OCI-LY3 (cell line): ENCODE data around the gene P2RX1.

ENCODE experiments used
- H2AFZ ChIP-seq: fragments of 200-600, 300-600 bp; shearing (Covaris generic); 2 replicates; pipeline ENCODE4 v1.6.0; 2014; ENCODE audit warnings: antibody characterized with exemption, low read depth, low read length
- H3K27ac ChIP-seq: fragments of 200-600, 300-600 bp; sonication (generic); 2 replicates; pipeline ENCODE4 v1.5.1; 2014; ENCODE audit warnings: mild to moderate bottlenecking, low read length, moderate library complexity, mixed read lengths
- H3K27me3 ChIP-seq: fragments of 200-600, 300-600 bp; sonication (generic); 2 replicates; pipeline ENCODE4 v1.6.1; 2014; ENCODE audit warnings: low read depth, low read length, mixed read lengths
- H3K36me3 ChIP-seq: fragments of 200-600, 300-600 bp; sonication (generic); replicated peaks from 2 replicates; pipeline ENCODE3; 2014; ENCODE audit warnings: low read depth, low read length, mixed read lengths
- H3K4me1 ChIP-seq: fragments of 300-600, 200-600 bp; sonication (generic); 2 replicates; pipeline ENCODE4 v1.6.1; 2014; ENCODE audit warnings: low read length, mixed read lengths
- H3K4me2 ChIP-seq: fragments of 200-600, 300-600 bp; sonication (generic); 2 replicates; pipeline ENCODE4 v1.6.1; 2014; ENCODE audit warnings: low read length, mixed read lengths
- H3K4me3 ChIP-seq: fragments of 300-600, 200-600 bp; sonication (generic); 2 replicates; pipeline ENCODE4 v1.5.1; 2014; ENCODE audit warnings: antibody characterized with exemption, mild to moderate bottlenecking, low read length, moderate library complexity
- H3K79me2 ChIP-seq: fragments of 300-600, 200-600 bp; shearing (Covaris generic); 2 replicates; pipeline ENCODE4 v1.6.1; 2014; ENCODE audit warnings: mild to moderate bottlenecking, low read length, mixed read lengths
- H3K9ac ChIP-seq: fragments of 300-600, 200-600 bp; shearing (Covaris generic); 2 replicates; pipeline ENCODE4 v1.6.0; 2014; ENCODE audit warnings: mild to moderate bottlenecking, low read length, moderate library complexity
- H3K9me3 ChIP-seq: fragments of 200-600, 300-600 bp; shearing (Covaris generic); 2 replicates; pipeline ENCODE4 v1.6.1; 2014; ENCODE audit warnings: low read length, mixed read lengths; ENCODE audit not compliant: insufficient read depth
- H4K20me1 ChIP-seq: fragments of 200-600, 300-600 bp; sonication (generic); 2 replicates; pipeline ENCODE4 v1.6.1; 2016; ENCODE audit warnings: low read length, mixed read lengths; ENCODE audit not compliant: insufficient read depth
- CTCF ChIP-seq: fragments of 200-600, 300-600 bp; sonication (generic); IDR thresholded peaks from 2 replicates; pipeline ENCODE4 v1.5.1; 2014; ENCODE audit warnings: antibody characterized with exemption, low read length, low read depth
- EZH2phosphoT487 ChIP-seq: fragments of 200-600 bp; shearing (Covaris generic); IDR thresholded peaks from 2 replicates; pipeline ENCODE4 v1.6.1; 2018; ENCODE audit warnings: antibody characterized with exemption, mixed run types, low read depth

Gene P2RX1

GRCh38 chr17:3900646-3901045, 15.6 kb downstream of the P2RX1 start:
- no peak overlapping the region for H3K4me2 ChIP-seq
- H2AFZ ChIP-seq, result no peak overlapping the region
- H4K20me1 ChIP-seq, result no peaks in the 10 kb centered on the region
- no peaks in the 10 kb centered on the region for H3K4me1 ChIP-seq
- no peaks in the 10 kb centered on the region for H3K79me2 ChIP-seq
- no peaks in the 10 kb centered on the region for H3K36me3 ChIP-seq
- TF ChIP-seq CTCF, result no peak
- no peak for TF ChIP-seq EZH2phosphoT487
- H3K27ac ChIP-seq, result no peak overlapping the region
- no peaks in the 10 kb centered on the region for H3K9me3 ChIP-seq
- H3K4me3 ChIP-seq, result no peak overlapping the region
- no peaks in the 10 kb centered on the region for H3K27me3 ChIP-seq
- H3K9ac ChIP-seq, result no peak overlapping the region

GRCh38 chr17:3897731-3898130, 18.5 kb downstream of the P2RX1 start:
- no peak overlapping the region for H3K27ac ChIP-seq

GRCh38 chr17:3896968-3897235, 19.4 kb downstream of the P2RX1 start:
- no peak for TF ChIP-seq CTCF
- no peak for TF ChIP-seq EZH2phosphoT487
- Histone ChIP-seq H3K4me3 (no peak overlapping the region), H3K9me3 (no peaks in the 10 kb centered on the region), H3K27me3 (peaks cover 6% of the 10 kb centered on the region; the same call in 1 of the 2 replicates), H3K36me3 (no peaks in the 10 kb centered on the region), H3K27ac (no peak overlapping the region), H3K4me2 (no peak overlapping the region), H2AFZ (no peak overlapping the region), H3K79me2 (no peaks in the 10 kb centered on the region), H3K9ac (no peak overlapping the region), H3K4me1 (peaks cover 8% of the 10 kb centered on the region), H4K20me1 (no peaks in the 10 kb centered on the region)

More at GRCh38 chr17:3897731-3898130, 18.5 kb downstream of the P2RX1 start:
- peaks cover 5% of the 10 kb centered on the region; the same call in 1 of the 2 replicates for H3K4me1 ChIP-seq
- no peak overlapping the region for H3K4me3 ChIP-seq
- no peak for TF ChIP-seq CTCF
- no peak for TF ChIP-seq EZH2phosphoT487
- H3K9me3 ChIP-seq, result no peaks in the 10 kb centered on the region
- H3K36me3 ChIP-seq, result no peaks in the 10 kb centered on the region
- no peaks in the 10 kb centered on the region for H4K20me1 ChIP-seq
- no peaks in the 10 kb centered on the region for H3K79me2 ChIP-seq
- H3K9ac ChIP-seq, result no peak overlapping the region
- H3K4me2 ChIP-seq, result no peak overlapping the region
- H2AFZ ChIP-seq, result no peak overlapping the region
- H3K27me3 ChIP-seq, result no peaks in the 10 kb centered on the region

- Histone ChIP-seq H4K20me1 (no peaks in the 10 kb centered on the region), H3K4me3 (no peak overlapping the region), H3K36me3 (no peaks in the 10 kb centered on the region), H3K9me3 (no peaks in the 10 kb centered on the region), H3K9ac (no peak overlapping the region), H3K4me1 (peaks cover 14% of the 10 kb centered on the region), H3K27me3 (peaks cover 12% of the 10 kb centered on the region), H2AFZ (no peak overlapping the region), H3K27ac (no peak overlapping the region), H3K4me2 (no peak overlapping the region), H3K79me2 (no peaks in the 10 kb centered on the region)
- TF ChIP-seq CTCF, result no peak
Measured at GRCh38 chr17:3896108-3896967, 19.9 kb downstream of the P2RX1 start.
